B cell (primary cell): Measurements from ENCODE around the gene RAB6D.

Experiments
- CTCF ChIP-seq: fragments of 200-600 bp; IDR thresholded peaks from one replicate; pipeline ENCODE4 v1.8.0; 2022; ENCODE audit warnings: antibody characterized with exemption, mild to moderate bottlenecking
- EZH2 ChIP-seq: IDR thresholded peaks from 2 replicates; pipeline ENCODE4 v1.6.1; 2012; ENCODE audit warnings: borderline replicate concordance, low read depth, mild to moderate bottlenecking, moderate library complexity, low read length; ENCODE audit not compliant: insufficient read depth, poor library complexity, severe bottlenecking

GRCh38 chr2:131322209-131322608, 41.8 kb downstream of the RAB6D start:
- no peak for TF ChIP-seq CTCF
- no peak for TF ChIP-seq EZH2
